SK-N-SH treated with all-trans-retinoic acid at 6 μM for 48 hours (cell line): ENCODE data around the gene BTG2.

Experiments
- ATAC-seq: fragments of 200-7000 bp; cut with Tn5 transposase; 3 replicates; pipeline ENCODE4 v1.9.1; 2020; ENCODE audit warnings: mild to moderate bottlenecking, moderate library complexity
- ARNTL ChIP-seq: fragments of 450-650 bp; formaldehyde crosslinking; IDR thresholded peaks from 2 replicates; pipeline ENCODE4 v1.5.0; 2020; ENCODE audit warnings: low read depth, mild to moderate bottlenecking, moderate library complexity, borderline replicate concordance
- BACH2 ChIP-seq: fragments of 250-450 bp; sonication (Bioruptor Pico); IDR thresholded peaks from 2 replicates; pipeline ENCODE4 v1.9.0; 2021; ENCODE audit warnings: mild to moderate bottlenecking, borderline replicate concordance
- CSDC2 ChIP-seq: fragments of 250-450 bp; sonication (Bioruptor Pico); IDR thresholded peaks from 2 replicates; pipeline ENCODE4 v1.5.0; 2020; ENCODE audit warnings: mild to moderate bottlenecking, moderate library complexity
- ESRRG ChIP-seq: fragments of 250-450 bp; sonication (Bioruptor Pico); IDR thresholded peaks from 2 replicates; pipeline ENCODE4 v1.6.1; 2021; ENCODE audit warnings: mild to moderate bottlenecking
- GLIS3 ChIP-seq: fragments of 250-450 bp; sonication (Bioruptor Pico); IDR thresholded peaks from 2 replicates; pipeline ENCODE4 v1.5.0; 2020; ENCODE audit warnings: mild to moderate bottlenecking, moderate library complexity
- ISL1 ChIP-seq: fragments of 250-450 bp; sonication (Bioruptor Pico); IDR thresholded peaks from 2 replicates; pipeline ENCODE4 v2.1.2; 2022; ENCODE audit warnings: mild to moderate bottlenecking, moderate library complexity
- OSR1 ChIP-seq: fragments of 250-450 bp; sonication (Bioruptor Pico); IDR thresholded peaks from 2 replicates; pipeline ENCODE4 v1.8.0; 2022; ENCODE audit warnings: moderate library complexity, mild to moderate bottlenecking, inconsistent platforms
- PPARA ChIP-seq: fragments of 250-450 bp; sonication (Bioruptor Pico); IDR thresholded peaks from 2 replicates; pipeline ENCODE4 v1.5.0; 2020; ENCODE audit warnings: mild to moderate bottlenecking, borderline replicate concordance
- RARB ChIP-seq: fragments of 250-450 bp; sonication (Bioruptor Pico); IDR thresholded peaks from 2 replicates; pipeline ENCODE4 v1.8.0; 2021; ENCODE audit warnings: mild to moderate bottlenecking, moderate library complexity
- TCF4 ChIP-seq: fragments of 250-450 bp; sonication (Bioruptor Pico); IDR thresholded peaks from 2 replicates; pipeline ENCODE4 v1.8.0; 2021; ENCODE audit warnings: mild to moderate bottlenecking, moderate library complexity, borderline replicate concordance
- TOX ChIP-seq: fragments of 250-450 bp; sonication (Bioruptor Pico); IDR thresholded peaks from 2 replicates; pipeline ENCODE4 v1.8.0; 2021; ENCODE audit warnings: mild to moderate bottlenecking, moderate library complexity, borderline replicate concordance
- ZC3H10 ChIP-seq: fragments of 250-450 bp; sonication (Bioruptor Pico); IDR thresholded peaks from 2 replicates; pipeline ENCODE4 v1.5.1; 2021; ENCODE audit warnings: mild to moderate bottlenecking, moderate library complexity
- ZFP3 ChIP-seq: fragments of 250-450 bp; sonication (Bioruptor Pico); IDR thresholded peaks from 2 replicates; pipeline ENCODE4 v1.5.0; 2020; ENCODE audit warnings: mild to moderate bottlenecking, moderate library complexity
- ZFP30 ChIP-seq: fragments of 450-650 bp; formaldehyde crosslinking; IDR thresholded peaks from 2 replicates; pipeline ENCODE4 v1.5.0; 2022; ENCODE audit warnings: mild to moderate bottlenecking, moderate library complexity
- ZNF8 ChIP-seq: fragments of 450-650 bp; formaldehyde crosslinking; IDR thresholded peaks from 2 replicates; pipeline ENCODE4 v1.5.0; 2020; ENCODE audit warnings: mild to moderate bottlenecking, moderate library complexity
- TF ChIP-seq, protein P1 (sequence below): fragments of 250-450 bp; sonication (Bioruptor Pico); IDR thresholded peaks from 2 replicates; pipeline ENCODE4 v1.8.0; 2020; ENCODE audit warnings: mild to moderate bottlenecking, moderate library complexity, borderline replicate concordance
- TF ChIP-seq, protein P2 (sequence below): fragments of 250-450 bp; sonication (Bioruptor Pico); IDR thresholded peaks from 2 replicates; pipeline ENCODE4 v1.5.1; 2021; ENCODE audit warnings: mild to moderate bottlenecking, moderate library complexity
- TF ChIP-seq, protein P3 (sequence below): fragments of 250-450 bp; sonication (Bioruptor Pico); IDR thresholded peaks from 2 replicates; pipeline ENCODE4 v1.8.0; 2021; ENCODE audit warnings: low read depth, mild to moderate bottlenecking, moderate library complexity, borderline replicate concordance
- TF ChIP-seq, protein P4 (sequence below): fragments of 250-450 bp; sonication (Bioruptor Pico); IDR thresholded peaks from 2 replicates; pipeline ENCODE4 v1.5.1; 2020; ENCODE audit warnings: low read depth, mild to moderate bottlenecking, moderate library complexity
- TF ChIP-seq, protein P5 (sequence below): fragments of 250-450 bp; sonication (Bioruptor Pico); IDR thresholded peaks from 2 replicates; pipeline ENCODE4 v1.5.0; 2020; ENCODE audit warnings: mild to moderate bottlenecking, moderate library complexity

The BTG2 gene

DNA sequence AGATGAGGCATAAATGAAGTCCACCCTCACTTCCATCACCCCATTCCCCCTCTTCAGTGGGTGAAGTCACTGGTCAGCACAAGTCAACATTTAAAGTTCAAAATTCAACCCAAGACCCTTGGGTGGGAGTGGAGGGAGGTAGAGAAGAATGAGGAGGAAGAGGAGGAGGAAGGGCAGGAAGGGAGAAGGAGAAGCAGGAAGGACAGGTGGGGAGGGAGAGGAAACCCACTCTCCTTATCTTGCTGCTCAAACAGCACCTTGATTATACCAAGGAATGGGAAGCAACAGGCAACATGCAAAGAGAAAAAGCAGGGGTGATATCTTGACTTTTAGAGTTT is 4.0 kb upstream of the BTG2 start:
- TF ChIP-seq TOX (CRISPR knock-in tag) (no peak), ARNTL (CRISPR knock-in tag) (no peak), BACH2 (CRISPR knock-in tag) (no peak), TCF4 (CRISPR knock-in tag) (no peak), RARB (CRISPR knock-in tag) (no peak), ESRRG (CRISPR knock-in tag) (no peak), CSDC2 (no peak), OSR1 (CRISPR knock-in tag) (no peak), ZNF8 (CRISPR knock-in tag) (no peak), GLIS3 (CRISPR knock-in tag) (no peak), ISL1 (CRISPR knock-in tag) (no peak), ZC3H10 (CRISPR knock-in tag) (no peak), PPARA (no peak), ZFP30 (CRISPR knock-in tag) (no peak)
- TF ChIP-seq, protein P1, sequence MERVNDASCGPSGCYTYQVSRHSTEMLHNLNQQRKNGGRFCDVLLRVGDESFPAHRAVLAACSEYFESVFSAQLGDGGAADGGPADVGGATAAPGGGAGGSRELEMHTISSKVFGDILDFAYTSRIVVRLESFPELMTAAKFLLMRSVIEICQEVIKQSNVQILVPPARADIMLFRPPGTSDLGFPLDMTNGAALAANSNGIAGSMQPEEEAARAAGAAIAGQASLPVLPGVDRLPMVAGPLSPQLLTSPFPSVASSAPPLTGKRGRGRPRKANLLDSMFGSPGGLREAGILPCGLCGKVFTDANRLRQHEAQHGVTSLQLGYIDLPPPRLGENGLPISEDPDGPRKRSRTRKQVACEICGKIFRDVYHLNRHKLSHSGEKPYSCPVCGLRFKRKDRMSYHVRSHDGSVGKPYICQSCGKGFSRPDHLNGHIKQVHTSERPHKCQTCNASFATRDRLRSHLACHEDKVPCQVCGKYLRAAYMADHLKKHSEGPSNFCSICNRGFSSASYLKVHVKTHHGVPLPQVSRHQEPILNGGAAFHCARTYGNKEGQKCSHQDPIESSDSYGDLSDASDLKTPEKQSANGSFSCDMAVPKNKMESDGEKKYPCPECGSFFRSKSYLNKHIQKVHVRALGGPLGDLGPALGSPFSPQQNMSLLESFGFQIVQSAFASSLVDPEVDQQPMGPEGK (CRISPR knock-in tag): no peak
- TF ChIP-seq, protein P2, sequence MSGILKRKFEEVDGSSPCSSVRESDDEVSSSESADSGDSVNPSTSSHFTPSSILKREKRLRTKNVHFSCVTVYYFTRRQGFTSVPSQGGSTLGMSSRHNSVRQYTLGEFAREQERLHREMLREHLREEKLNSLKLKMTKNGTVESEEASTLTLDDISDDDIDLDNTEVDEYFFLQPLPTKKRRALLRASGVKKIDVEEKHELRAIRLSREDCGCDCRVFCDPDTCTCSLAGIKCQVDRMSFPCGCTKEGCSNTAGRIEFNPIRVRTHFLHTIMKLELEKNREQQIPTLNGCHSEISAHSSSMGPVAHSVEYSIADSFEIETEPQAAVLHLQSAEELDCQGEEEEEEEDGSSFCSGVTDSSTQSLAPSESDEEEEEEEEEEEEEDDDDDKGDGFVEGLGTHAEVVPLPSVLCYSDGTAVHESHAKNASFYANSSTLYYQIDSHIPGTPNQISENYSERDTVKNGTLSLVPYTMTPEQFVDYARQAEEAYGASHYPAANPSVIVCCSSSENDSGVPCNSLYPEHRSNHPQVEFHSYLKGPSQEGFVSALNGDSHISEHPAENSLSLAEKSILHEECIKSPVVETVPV (CRISPR knock-in tag): no peak
- TF ChIP-seq, protein P3, sequence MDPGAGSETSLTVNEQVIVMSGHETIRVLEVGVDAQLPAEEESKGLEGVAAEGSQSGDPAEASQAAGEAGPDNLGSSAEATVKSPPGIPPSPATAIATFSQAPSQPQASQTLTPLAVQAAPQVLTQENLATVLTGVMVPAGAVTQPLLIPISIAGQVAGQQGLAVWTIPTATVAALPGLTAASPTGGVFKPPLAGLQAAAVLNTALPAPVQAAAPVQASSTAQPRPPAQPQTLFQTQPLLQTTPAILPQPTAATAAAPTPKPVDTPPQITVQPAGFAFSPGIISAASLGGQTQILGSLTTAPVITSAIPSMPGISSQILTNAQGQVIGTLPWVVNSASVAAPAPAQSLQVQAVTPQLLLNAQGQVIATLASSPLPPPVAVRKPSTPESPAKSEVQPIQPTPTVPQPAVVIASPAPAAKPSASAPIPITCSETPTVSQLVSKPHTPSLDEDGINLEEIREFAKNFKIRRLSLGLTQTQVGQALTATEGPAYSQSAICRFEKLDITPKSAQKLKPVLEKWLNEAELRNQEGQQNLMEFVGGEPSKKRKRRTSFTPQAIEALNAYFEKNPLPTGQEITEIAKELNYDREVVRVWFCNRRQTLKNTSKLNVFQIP (CRISPR knock-in tag): no peak
- TF ChIP-seq, protein P4, sequence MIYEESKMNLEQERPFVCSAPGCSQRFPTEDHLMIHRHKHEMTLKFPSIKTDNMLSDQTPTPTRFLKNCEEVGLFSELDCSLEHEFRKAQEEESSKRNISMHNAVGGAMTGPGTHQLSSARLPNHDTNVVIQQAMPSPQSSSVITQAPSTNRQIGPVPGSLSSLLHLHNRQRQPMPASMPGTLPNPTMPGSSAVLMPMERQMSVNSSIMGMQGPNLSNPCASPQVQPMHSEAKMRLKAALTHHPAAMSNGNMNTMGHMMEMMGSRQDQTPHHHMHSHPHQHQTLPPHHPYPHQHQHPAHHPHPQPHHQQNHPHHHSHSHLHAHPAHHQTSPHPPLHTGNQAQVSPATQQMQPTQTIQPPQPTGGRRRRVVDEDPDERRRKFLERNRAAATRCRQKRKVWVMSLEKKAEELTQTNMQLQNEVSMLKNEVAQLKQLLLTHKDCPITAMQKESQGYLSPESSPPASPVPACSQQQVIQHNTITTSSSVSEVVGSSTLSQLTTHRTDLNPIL (CRISPR knock-in tag): no peak
- TF ChIP-seq, protein P5, sequence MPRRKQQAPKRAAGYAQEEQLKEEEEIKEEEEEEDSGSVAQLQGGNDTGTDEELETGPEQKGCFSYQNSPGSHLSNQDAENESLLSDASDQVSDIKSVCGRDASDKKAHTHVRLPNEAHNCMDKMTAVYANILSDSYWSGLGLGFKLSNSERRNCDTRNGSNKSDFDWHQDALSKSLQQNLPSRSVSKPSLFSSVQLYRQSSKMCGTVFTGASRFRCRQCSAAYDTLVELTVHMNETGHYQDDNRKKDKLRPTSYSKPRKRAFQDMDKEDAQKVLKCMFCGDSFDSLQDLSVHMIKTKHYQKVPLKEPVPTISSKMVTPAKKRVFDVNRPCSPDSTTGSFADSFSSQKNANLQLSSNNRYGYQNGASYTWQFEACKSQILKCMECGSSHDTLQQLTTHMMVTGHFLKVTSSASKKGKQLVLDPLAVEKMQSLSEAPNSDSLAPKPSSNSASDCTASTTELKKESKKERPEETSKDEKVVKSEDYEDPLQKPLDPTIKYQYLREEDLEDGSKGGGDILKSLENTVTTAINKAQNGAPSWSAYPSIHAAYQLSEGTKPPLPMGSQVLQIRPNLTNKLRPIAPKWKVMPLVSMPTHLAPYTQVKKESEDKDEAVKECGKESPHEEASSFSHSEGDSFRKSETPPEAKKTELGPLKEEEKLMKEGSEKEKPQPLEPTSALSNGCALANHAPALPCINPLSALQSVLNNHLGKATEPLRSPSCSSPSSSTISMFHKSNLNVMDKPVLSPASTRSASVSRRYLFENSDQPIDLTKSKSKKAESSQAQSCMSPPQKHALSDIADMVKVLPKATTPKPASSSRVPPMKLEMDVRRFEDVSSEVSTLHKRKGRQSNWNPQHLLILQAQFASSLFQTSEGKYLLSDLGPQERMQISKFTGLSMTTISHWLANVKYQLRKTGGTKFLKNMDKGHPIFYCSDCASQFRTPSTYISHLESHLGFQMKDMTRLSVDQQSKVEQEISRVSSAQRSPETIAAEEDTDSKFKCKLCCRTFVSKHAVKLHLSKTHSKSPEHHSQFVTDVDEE (CRISPR knock-in tag): no peak
- ATAC-seq: no peak

DNA sequence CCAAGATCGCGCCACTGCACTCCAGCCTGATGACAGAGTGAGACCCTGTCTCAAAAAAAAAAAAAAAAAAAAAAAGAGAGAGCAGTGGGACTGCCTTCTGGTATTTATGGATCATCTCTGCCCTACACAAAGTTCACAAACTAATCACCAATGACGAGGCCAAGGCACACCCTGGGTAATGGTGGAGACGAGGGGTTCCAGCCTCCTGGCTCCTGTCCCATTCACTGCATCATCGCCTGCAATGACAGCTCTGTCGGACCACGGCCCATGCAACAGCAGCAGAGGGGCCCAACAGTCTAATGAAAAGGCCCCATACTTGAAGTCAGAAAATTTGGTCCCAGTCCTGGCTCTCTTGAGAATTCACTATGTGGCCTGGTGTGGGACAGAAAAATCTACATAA is 2.9 kb upstream of the BTG2 start:
- TF ChIP-seq BACH2 (CRISPR knock-in tag): no peak
- TF ChIP-seq ZFP3: no peak
- no peak for TF ChIP-seq ESRRG (CRISPR knock-in tag)
- TF ChIP-seq, protein P4 (CRISPR knock-in tag): no peak
- TF ChIP-seq, protein P3 (CRISPR knock-in tag): no peak
- TF ChIP-seq GLIS3 (CRISPR knock-in tag): no peak
- TF ChIP-seq PPARA: no peak
- TF ChIP-seq TOX (CRISPR knock-in tag): no peak
- no peak for ATAC-seq
